HepG2 (cell line): ENCODE results near the gene TPRX1. TPM values are rescaled to one million over a fixed set of nuclear protein-coding genes. Genes with fewer than 3 reads are reported as not detected.

ENCODE experiments used
- BRD4 ChIP-seq: sonication (generic); formaldehyde crosslinking; IDR thresholded peaks from 2 replicates; pipeline ENCODE4 v1.4.0; 2020; ENCODE audit warnings: missing genetic modification reagents
- FOXA1 ChIP-seq, 2 experiments: fragments of 450-650 bp in 1 of 2; sonication (generic) in 1 of 2; formaldehyde crosslinking in 1 of 2; IDR thresholded peaks; 2 replicates each; pipeline versions ENCODE4 v1.4.0 to v1.6.1; 2016 to 2020; ENCODE audit warnings: missing genetic modification reagents in 1 of 2
- HES4 ChIP-seq: sonication (generic); formaldehyde crosslinking; IDR thresholded peaks from 2 replicates; pipeline ENCODE4 v1.9.0; 2021; ENCODE audit warnings: mild to moderate bottlenecking, missing genetic modification reagents, borderline replicate concordance
- HNF4A ChIP-seq: sonication (generic); formaldehyde crosslinking; IDR thresholded peaks from 2 replicates; pipeline ENCODE4 v1.4.0; 2020; ENCODE audit warnings: missing genetic modification reagents
- KDM4B ChIP-seq: sonication (generic); formaldehyde crosslinking; IDR thresholded peaks from 2 replicates; pipeline ENCODE4 v1.4.0; 2020; ENCODE audit warnings: missing genetic modification reagents
- KDM5B ChIP-seq: sonication (generic); formaldehyde crosslinking; IDR thresholded peaks from 2 replicates; pipeline ENCODE4 v1.4.0; 2020; ENCODE audit warnings: missing genetic modification reagents, mild to moderate bottlenecking, borderline replicate concordance
- KMT2A ChIP-seq: sonication (generic); formaldehyde crosslinking; IDR thresholded peaks from 2 replicates; pipeline ENCODE4 v1.4.0; 2020; ENCODE audit warnings: missing genetic modification reagents
- MTA3 ChIP-seq: sonication (generic); formaldehyde crosslinking; IDR thresholded peaks from 2 replicates; pipeline ENCODE4 v1.4.0; 2020; ENCODE audit warnings: missing genetic modification reagents
- NCOA1 ChIP-seq: sonication (generic); formaldehyde crosslinking; IDR thresholded peaks from 2 replicates; pipeline ENCODE4 v1.9.0; 2021; ENCODE audit warnings: missing genetic modification reagents
- NCOA2 ChIP-seq: sonication (generic); formaldehyde crosslinking; IDR thresholded peaks from 2 replicates; pipeline ENCODE4 v1.8.0; 2022; ENCODE audit warnings: inconsistent platforms
- PHF8 ChIP-seq: sonication (generic); formaldehyde crosslinking; IDR thresholded peaks from 2 replicates; pipeline ENCODE4 v1.5.0; 2020; ENCODE audit warnings: missing genetic modification reagents
- SNRNP70 ChIP-seq: fragments of 200-400 bp; formaldehyde crosslinking; IDR thresholded peaks from 2 replicates; pipeline ENCODE4 v1.6.1; 2017; ENCODE audit warnings: mild to moderate bottlenecking, low read depth, low read length, moderate library complexity
- XRCC5 ChIP-seq: fragments of 200-400 bp; formaldehyde crosslinking; optimal IDR thresholded peaks from 2 replicates; pipeline ENCODE3; 2017; ENCODE audit warnings: mild to moderate bottlenecking, low read length
- YY1 ChIP-seq: IDR thresholded peaks from 2 replicates; pipeline ENCODE4 v1.6.1; 2011; ENCODE audit warnings: low read length, low read depth, moderate library complexity, mild to moderate bottlenecking; ENCODE audit not compliant: insufficient read depth, insufficient replicate concordance
- ZKSCAN1 ChIP-seq: fragments of 150-350 bp; IDR thresholded peaks from 2 replicates; pipeline ENCODE4 v1.6.1; 2014; ENCODE audit warnings: low read length
- ZNF17 ChIP-seq: sonication (generic); formaldehyde crosslinking; IDR thresholded peaks from 2 replicates; pipeline ENCODE4 v1.5.0; 2020; ENCODE audit warnings: mild to moderate bottlenecking, missing genetic modification reagents
- ZNF256 ChIP-seq: sonication (generic); formaldehyde crosslinking; conservative IDR thresholded peaks from 2 replicates; pipeline ENCODE4 v1.4.0; 2020; ENCODE audit warnings: missing genetic modification reagents
- ZNF549 ChIP-seq: sonication (generic); formaldehyde crosslinking; IDR thresholded peaks from 2 replicates; pipeline ENCODE4 v1.5.0; 2020; ENCODE audit warnings: missing genetic modification reagents
- ZNF607 ChIP-seq: sonication (generic); formaldehyde crosslinking; IDR thresholded peaks from 2 replicates; pipeline ENCODE4 v1.5.1; 2020; ENCODE audit warnings: missing genetic modification reagents, mild to moderate bottlenecking, borderline replicate concordance
- ZNF839 ChIP-seq: sonication (generic); formaldehyde crosslinking; IDR thresholded peaks from 2 replicates; pipeline ENCODE4 v1.4.0; 2020; ENCODE audit warnings: missing genetic modification reagents, mild to moderate bottlenecking, borderline replicate concordance
- polyA plus RNA-seq, 8 experiments: library from polyadenylated mRNA; depleted of rRNA in 3 of 8; stranded (reverse) in 7 of 8; unstranded in 1 of 8; fragments of >200 nt; fragmentation: Illumina TruSeq in 4 of 8; extraction: Trizol in 4 of 8; gene quantifications; 2 replicates each; pipeline versions ENCODE4 v1.2.1 to v1.2.3, GENCODE V29; 2011 to 2016; ENCODE audit warnings: low read depth in 4 of 8, missing spikeins in 1 of 8, mixed read lengths in 1 of 8; ENCODE audit not compliant: insufficient read depth in 1 of 8
- total RNA-seq, 5 experiments: library from RNA; depleted of rRNA; stranded (reverse); fragments of >200 nt; fragmentation: Illumina TruSeq; extraction: Trizol; gene quantifications; 2 replicates each; pipeline ENCODE4 v1.2.3, GENCODE V29; 2016; ENCODE audit warnings: low read depth in 1 of 5
- TF ChIP-seq, protein P1 (sequence below): sonication (generic); formaldehyde crosslinking; IDR thresholded peaks from 2 replicates; pipeline ENCODE4 v1.9.0; 2022; ENCODE audit warnings: missing genetic modification reagents, mild to moderate bottlenecking, borderline replicate concordance
- TF ChIP-seq, protein P2 (sequence below): sonication (generic); formaldehyde crosslinking; IDR thresholded peaks from 2 replicates; pipeline ENCODE4 v1.5.1; 2020; ENCODE audit warnings: mild to moderate bottlenecking, missing genetic modification reagents
- TF ChIP-seq, protein P3 (sequence below): IDR thresholded peaks from 2 replicates; pipeline ENCODE4 v1.6.1; 2016; ENCODE audit warnings: control low read depth

Gene TPRX1
- total and polyA plus RNA-seq, 2 of the 13 experiments (the other 11 are each of a cell fraction or from before 2014, with no cell fraction given): not detected

DNA sequence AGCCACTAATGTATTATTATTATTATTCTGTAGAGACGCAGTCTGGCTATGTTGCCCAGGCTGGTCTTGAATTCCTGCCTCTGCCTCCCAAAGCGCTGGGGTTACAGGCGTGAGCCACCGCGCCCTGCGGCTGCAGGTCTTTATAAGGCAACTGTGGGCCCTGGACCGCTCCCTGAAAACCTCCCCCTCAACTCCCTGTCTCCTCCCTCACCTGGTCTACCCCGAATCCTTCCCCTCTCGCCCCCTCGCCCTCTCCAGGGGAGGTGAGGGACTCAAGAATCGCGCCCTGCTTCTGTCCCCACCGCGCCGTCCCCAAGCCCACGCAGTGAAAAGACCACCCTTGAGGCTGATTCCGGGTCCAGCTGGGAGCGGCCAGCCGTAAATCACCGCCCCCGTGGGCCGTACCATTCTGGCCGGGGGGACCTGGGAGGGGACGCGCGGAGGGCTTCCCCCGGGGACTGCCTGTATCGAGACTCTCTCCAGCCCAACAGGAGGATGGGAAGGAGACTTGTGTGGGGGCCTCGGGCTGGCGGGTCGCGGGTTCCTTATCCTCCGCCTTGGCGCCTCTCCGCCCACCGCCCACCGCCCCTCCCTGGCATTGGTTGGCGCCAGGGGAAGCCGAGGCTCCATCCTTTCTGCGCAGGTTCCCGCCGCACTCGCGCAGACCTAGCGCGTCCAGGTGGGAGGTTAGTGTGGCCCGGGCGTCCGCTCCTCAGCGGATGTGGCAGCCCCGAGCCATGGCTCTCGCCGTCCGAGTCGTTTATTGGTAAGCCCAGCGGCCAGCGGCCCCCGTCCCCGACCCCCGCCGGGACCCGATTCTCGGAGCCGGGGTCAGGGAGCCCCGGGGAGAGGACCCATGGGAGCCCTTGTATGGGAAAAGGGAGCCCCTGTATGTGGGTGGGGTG lies 26.1 kb downstream of the TPRX1 start, which contains the start of gene SELENOW (continued):
- TF ChIP-seq NCOA1 (CRISPR knock-in tag) (0 out of 2 replicates have a peak, but pooled peaks have one; percentile 32), MTA3 (CRISPR knock-in tag) (no peak), YY1 (peak; percentile 23), BRD4 (CRISPR knock-in tag) (peak; percentile 56; the same call in 1 of the 2 replicates), SNRNP70 (no peak), KDM5B (CRISPR knock-in tag) (peak; percentile 92), XRCC5 (peak; percentile 32), ZKSCAN1 (no peak), ZNF17 (CRISPR knock-in tag) (no peak), HES4 (CRISPR knock-in tag) (no peak; the same call in 1 of the 2 replicates), NCOA2 (CRISPR knock-in tag) (no peak), PHF8 (peak; percentile 88), KMT2A (no peak), ZNF839 (CRISPR knock-in tag) (peak; percentile 59; the same call in 1 of the 2 replicates), KDM4B (no peak), FOXA1 (IDR thresholded peaks at IDR 0.05) (no peak), FOXA1 (CRISPR knock-in tag; IDR thresholded peaks at IDR 0.05) (no peak), ZNF549 (CRISPR knock-in tag) (no peak), HNF4A (CRISPR knock-in tag) (0 out of 2 replicates have a peak, but pooled peaks have one; percentile 8), ZNF256 (0 out of 2 replicates have a peak, but pooled peaks have one; percentile 13), ZNF607 (peak; percentile 73)
- TF ChIP-seq, protein P1, sequence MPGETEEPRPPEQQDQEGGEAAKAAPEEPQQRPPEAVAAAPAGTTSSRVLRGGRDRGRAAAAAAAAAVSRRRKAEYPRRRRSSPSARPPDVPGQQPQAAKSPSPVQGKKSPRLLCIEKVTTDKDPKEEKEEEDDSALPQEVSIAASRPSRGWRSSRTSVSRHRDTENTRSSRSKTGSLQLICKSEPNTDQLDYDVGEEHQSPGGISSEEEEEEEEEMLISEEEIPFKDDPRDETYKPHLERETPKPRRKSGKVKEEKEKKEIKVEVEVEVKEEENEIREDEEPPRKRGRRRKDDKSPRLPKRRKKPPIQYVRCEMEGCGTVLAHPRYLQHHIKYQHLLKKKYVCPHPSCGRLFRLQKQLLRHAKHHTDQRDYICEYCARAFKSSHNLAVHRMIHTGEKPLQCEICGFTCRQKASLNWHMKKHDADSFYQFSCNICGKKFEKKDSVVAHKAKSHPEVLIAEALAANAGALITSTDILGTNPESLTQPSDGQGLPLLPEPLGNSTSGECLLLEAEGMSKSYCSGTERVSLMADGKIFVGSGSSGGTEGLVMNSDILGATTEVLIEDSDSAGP (CRISPR knock-in tag): peak; percentile 79; the same call in 1 of the 2 replicates
- TF ChIP-seq, protein P2, sequence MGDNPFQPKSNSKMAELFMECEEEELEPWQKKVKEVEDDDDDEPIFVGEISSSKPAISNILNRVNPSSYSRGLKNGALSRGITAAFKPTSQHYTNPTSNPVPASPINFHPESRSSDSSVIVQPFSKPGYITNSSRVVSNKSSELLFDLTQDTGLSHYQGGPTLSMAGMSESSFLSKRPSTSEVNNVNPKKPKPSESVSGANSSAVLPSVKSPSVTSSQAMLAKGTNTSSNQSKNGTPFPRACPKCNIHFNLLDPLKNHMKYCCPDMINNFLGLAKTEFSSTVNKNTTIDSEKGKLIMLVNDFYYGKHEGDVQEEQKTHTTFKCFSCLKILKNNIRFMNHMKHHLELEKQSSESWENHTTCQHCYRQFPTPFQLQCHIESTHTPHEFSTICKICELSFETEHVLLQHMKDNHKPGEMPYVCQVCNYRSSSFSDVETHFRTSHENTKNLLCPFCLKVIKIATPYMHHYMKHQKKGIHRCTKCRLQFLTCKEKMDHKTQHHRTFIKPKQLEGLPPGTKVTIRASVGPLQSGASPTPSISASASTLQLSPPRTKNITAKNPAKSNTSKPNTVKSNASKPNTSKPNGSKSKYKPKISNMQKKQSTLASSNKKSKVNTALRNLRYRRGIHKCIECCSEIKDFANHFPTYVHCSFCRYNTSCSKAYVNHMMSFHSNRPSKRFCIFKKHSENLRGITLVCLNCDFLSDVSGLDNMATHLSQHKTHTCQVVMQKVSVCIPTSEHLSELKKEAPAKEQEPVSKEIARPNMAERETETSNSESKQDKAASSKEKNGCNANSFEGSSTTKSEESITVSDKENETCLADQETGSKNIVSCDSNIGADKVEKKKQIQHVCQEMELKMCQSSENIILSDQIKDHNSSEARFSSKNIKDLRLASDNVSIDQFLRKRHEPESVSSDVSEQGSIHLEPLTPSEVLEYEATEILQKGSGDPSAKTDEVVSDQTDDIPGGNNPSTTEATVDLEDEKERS (CRISPR knock-in tag): peak; percentile 72
- TF ChIP-seq, protein P3, sequence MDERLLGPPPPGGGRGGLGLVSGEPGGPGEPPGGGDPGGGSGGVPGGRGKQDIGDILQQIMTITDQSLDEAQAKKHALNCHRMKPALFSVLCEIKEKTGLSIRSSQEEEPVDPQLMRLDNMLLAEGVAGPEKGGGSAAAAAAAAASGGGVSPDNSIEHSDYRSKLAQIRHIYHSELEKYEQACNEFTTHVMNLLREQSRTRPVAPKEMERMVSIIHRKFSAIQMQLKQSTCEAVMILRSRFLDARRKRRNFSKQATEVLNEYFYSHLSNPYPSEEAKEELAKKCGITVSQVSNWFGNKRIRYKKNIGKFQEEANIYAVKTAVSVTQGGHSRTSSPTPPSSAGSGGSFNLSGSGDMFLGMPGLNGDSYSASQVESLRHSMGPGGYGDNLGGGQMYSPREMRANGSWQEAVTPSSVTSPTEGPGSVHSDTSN (CRISPR knock-in tag): no peak; the same call in 1 of the 2 replicates
